ENCODE measurements around the gene GNAL.

- peak in 2 of 4 experiments; percentile 11 to 24 for TF ChIP-seq CTCF (IDR thresholded peaks at IDR 0.05)
- TF ChIP-seq POLR2AphosphoS5 (IDR thresholded peaks at IDR 0.05) = peak; percentile 10
Observed at GRCh38 chr18:11872479-11873136, 183.5 kb downstream of the GNAL start.
